Globus pallidus (tissue), 1 donor: Measurements from ENCODE around the gene P3H2.

Experiments used
- DNase-seq: peaks from one replicate; pipeline ENCODE4 v3.0.0-alpha.2; 2015; ENCODE audit warnings: low spot score

The P3H2 gene

DNA sequence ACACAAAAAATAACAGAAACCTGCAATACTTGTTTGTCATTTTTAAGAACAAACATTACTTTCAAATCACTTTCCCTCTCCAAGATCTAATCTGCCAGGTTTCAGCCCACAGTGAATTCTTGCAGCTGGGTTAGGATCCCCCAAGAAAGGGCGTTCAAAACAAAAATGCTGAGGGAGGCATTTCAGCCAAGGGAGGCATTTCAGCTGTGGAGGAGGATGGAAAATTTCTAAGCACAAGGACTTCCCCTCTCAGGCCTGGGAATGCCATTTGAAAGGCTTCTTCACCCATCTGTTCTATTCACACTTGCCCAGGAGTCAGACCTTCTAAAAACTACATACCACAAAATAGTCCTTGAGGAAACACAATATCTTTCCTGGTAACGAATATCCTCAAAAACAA, 69.1 kb downstream of the P3H2 start:
- DNase-seq = peak; percentile 14

DNA sequence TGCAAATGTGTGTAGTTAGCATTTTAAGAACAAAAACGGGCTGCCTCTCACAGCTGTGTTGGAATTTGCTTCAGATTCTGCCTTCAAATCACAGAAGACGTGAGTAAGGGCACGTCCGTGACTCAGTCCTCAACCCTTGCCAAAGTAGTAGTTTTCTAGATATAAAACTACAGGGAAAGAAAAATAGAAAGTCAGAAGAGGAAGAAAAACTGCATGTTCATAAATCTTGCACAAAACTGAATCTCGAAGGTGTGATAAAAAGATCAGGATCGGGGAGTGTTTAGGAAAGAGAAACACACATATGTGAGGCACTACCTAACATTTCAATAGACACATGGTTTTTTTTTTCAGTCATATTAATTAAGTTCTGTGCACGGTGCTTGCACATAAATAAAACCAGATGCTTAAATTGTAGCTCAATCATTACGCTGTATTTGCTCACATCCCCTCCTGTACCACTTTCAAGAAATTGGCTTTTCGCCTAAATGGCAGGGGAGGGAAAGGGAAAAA, 71.7 kb downstream of the P3H2 start:
- DNase-seq = no peak

DNA sequence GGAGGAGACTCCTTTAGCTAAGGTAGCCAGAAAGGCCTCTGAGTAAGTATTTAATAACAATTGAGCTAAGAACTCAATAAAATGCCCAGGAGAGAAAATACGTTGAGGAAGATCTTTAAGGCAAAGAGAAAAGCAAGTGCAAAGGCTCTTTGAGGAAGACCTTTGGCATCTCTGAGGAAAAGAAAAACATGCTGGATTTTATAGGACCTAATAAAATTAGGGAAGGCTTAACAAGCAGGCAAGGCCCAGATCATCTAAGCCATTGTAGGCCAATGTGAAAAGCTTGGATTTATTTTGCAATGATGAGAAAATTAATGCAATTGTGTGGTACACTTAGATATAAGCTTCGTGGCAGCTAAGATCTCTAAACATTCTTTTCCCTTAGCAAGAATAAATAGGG, 75.7 kb downstream of the P3H2 start:
- no peak for DNase-seq

- no peak for DNase-seq
Observed at GRCh38 chr3:190044142-190044541, 76.6 kb downstream of the P3H2 start.

GRCh38 chr3:190043741-190044140, 77.0 kb downstream of the P3H2 start:
- DNase-seq = no peak

- DNase-seq = no peak
Observed at GRCh38 chr3:190042558-190042957, 78.1 kb downstream of the P3H2 start.

DNA sequence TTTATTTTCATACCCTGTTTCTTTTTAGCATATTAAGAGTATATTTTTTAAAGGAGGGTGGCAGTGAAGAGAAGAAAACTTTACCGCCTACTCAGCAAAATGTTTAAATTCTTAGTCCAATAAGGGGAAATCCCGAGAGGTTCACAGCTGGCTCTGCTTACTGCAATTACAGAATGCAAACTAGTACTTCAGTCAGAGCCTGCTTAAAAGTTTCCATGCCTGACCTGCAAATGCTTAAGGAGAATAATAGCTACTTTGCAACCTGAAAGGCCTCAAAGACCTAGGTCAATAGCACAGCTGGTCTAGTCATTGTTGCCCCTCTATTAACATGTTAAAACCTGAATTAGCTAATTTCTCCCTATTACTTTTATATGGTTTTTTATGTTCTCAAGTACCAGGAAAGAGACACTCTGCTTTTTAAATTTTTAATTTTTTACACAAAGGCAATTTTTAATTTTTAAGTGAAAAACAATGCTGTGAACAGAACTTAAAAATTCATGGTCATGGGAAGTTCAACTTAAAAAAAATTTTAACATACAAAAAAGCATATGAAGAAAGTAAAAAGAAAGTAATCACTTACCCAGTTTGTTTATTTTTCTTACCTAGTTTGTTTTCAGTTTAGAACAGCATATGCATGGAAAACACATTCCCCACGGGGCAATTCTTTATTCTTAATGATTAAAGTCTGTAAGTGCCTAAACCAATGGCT, 79.2 kb downstream of the P3H2 start:
- DNase-seq = no peak

DNA sequence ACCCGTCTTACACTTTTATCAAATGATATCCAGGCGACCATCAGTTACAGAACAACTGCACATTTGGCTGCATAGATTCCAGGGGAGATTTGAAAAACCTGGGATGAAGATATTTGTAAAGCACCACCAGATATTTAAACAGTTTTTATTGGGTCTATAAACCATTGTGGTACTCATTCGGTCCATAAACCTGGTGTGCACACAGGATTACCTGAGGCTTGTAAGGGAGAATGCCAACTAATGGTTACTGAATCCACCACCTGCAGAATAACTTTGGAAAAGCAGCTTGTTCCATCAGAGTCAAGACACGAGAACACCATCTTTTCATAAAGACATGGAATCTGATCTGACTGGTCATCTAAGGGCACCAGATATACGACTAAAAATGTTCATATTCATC, 80.6 kb downstream of the P3H2 start:
- no peak for DNase-seq

DNA sequence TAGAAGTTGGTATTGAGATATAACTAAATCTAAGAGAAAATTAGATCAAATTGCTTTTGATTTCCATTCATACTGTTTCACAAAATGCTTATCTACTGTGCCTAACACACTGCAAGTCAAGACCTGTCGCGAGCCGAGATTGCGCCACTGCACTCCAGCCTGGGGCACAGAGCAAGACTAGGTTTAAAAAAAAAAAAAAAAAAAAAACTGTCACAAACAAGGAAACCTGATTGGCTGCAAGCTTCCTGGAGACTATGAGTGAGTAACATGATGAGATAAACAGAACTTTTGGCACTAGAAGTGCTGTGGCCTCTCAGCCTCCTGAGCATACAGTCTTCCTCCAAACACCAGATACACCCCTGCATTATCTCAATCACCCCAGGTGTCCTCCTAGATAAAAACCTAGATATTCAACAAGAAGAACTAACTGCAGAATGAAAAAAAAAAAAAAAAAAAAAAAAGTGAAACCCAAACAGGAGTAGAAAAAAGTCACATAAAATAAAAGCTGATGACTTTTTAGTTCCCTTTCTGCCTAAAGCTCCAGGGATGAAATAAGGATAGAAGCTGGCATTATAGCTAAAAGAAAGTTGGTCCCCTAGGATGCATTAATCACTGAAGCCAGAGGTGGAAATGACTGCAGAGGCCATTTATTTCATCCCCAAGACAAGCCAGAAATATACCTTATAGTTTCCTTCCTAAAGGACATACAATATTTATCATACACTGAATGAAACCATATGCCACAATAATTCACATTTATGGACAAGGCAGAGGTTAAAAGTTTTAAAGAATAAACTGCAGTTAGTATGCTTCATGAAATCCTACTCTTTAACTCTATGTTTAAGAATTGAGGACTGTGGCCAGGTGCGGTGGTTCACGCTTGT, 82.4 kb downstream of the P3H2 start:
- no peak for DNase-seq

- no peak for DNase-seq
Observed at GRCh38 chr3:190036631-190037030, 84.1 kb downstream of the P3H2 start.

DNA sequence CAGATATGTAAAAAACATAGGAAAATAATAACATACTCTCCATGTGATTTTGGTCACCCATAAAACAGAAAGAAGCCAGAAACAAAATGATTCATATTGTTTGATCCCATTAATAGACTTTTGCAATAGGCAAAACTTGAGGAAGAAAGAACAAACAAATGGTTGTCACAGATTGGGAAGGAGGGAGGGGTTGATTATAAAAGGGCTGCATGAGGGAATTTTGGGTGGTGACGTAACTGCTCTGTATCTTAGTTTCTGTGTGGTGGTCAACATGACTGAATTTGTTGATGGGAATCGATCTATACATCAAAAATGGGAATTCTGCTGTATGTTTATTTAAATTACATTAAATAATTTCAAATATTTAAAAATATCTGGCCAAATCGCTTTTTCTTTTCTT, 86.3 kb downstream of the P3H2 start:
- DNase-seq = no peak

DNA sequence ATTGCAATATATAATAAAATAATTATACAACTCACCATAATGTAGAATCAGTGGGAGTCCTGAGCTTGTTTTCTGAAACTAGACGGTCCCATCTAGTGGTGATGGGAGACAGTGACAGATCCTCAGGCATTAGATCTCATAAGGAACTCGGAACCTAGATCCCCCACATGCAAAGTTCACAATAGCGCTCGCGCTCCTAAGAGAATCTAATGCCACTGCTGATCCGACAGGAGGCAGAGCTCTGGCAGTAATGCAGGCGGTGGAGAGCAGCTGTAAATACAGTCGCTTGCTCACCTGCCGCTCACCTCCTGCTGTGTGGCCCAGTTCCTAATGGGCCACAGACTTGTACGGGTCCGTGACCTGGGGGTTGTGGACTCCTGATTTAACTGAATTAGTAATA, 87.8 kb downstream of the P3H2 start:
- DNase-seq = no peak

DNA sequence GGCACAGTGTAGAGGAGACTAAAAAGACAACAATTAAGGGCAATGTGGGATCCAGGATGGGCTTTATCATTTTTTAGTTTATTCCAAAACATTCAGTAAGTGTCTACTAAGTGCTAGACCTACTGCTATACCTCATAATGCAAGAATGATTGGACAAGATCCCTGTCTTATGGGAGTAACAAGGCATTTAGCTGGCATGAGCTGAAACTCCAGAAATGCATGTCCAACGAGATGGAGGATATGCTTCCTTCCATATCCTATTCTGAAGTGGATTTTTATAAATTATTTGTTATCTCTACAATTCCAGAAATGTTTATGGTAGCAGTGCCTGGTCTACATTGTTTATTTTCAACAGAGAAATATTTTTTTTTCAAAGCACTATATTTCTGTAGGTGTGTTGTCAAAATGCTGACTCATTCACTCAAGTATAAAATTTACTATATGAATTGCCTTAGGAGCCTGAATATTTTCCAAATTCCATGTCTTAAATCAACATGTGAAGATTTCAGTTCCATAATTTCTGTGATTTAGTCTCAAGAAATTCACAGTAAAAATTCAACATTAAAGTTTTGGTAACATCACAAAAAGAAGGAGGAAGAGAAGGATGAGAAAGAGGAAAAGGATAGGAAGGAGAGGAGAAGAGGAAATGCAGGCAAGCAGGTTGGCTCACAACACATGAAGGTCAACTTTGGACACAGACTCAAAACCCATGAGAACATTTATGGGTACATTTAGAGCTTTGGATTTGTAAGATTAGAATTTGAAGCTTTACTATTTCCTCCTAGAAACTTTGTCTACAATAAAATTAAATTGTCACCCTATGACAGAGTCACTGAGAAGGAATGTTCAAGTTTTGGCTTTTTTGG, 88.6 kb downstream of the P3H2 start:
- no peak for DNase-seq

DNA sequence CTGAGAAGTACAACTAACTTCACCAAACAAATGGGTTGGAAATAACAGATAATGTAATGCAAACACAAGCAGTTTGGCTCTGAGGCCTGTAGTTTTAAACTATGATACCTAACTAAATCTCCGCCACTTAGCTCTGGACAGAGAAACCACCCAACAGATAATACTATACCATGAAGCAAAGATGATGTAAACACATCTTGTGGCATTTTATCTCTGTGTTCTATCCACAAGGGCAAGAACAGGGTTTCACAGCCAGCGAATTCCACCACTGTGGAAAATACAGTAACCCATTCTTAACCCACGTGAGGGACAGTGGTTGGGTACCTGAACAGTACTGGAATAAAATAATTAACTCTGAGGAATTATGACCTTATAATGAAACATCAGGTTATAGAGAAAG, 93.6 kb downstream of the P3H2 start:
- no peak for DNase-seq

GRCh38 chr3:190026154-190026553, 94.5 kb downstream of the P3H2 start:
- no peak for DNase-seq

- no peak for DNase-seq
Observed at GRCh38 chr3:190024912-190025311, 95.8 kb downstream of the P3H2 start.

DNA sequence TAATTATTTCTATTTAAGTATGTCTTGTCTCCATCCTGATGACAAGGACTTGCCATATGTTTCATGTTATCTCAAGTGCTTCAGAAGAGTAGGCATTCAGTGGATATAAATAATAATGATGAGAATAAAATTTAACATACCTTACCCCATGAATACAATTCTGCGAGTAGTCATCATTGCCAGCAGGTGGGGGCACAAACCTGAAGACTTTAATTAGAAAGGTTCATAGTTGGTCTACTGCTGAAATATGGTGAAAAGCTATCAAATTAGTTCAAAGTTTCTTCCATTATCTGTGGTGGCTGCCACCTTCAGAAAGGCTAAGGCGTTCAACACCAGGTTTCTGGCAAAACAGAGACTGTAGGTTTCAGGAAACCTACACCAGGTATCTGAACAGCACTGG, 100.9 kb downstream of the P3H2 start:
- no peak for DNase-seq

DNA sequence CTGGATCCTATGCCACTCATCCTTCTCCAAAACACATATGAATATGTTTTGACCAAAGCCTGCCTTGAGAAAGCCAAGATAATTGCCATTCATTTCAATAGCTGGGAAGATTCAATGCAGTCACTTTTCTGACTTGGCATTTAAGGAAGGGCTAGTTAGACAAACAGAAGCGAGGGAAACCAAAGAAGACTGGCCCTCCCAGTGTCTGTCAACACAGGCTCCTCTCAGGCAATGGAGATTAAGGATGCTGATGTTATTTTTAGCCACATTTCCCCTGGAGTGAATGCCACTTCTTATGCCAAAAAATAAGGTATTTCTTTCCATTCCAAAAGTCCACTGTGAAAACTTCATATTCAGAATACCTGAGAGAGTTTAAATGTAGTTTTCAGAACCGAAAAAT, 101.7 kb downstream of the P3H2 start:
- no peak for DNase-seq

GRCh38 chr3:190018460-190018859, 102.2 kb downstream of the P3H2 start:
- no peak for DNase-seq

- peak; percentile 68 for DNase-seq
Observed at GRCh38 chr3:190017521-190018288, 103.0 kb downstream of the P3H2 start.

- no peak for DNase-seq
Observed at GRCh38 chr3:190016966-190017365, 103.7 kb downstream of the P3H2 start.

DNA sequence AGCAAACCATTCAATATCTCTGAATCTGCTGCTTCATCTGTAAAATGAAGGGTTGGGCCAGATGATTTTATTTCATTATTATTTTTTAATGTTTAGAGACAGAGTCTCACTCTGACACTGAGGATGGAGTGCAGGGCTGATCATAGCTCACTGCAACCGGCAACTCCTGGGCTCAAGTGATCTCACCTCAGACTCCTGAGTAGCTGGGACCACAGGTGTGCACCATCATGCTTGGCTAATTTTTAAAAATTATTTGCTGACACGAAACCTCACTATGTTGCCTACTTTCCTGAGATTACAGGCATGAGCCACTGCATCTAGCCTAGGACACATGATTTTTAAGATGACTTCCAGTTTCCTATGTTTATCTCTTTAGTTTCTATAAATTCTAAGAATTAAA, 105.8 kb downstream of the P3H2 start:
- DNase-seq = no peak
